AG09309 (cell line): ENCODE results near the gene GPR21.

ENCODE experiments used
- DNase-seq: peaks from one replicate; pipeline ENCODE4 v3.0.0-alpha.2; 2010; ENCODE audit warnings: low read depth
- H3K4me3 ChIP-seq: 2 replicates; pipeline ENCODE4 v1.5.1; 2011; ENCODE audit warnings: mild to moderate bottlenecking, low read depth, low read length, moderate library complexity; ENCODE audit not compliant: control insufficient read depth
- CTCF ChIP-seq: IDR thresholded peaks from 2 replicates; pipeline ENCODE4 v1.5.1; 2011; ENCODE audit warnings: mild to moderate bottlenecking, low read depth, low read length, inconsistent platforms; ENCODE audit not compliant: insufficient read depth, control insufficient read depth; ENCODE audit errors: missing control alignments

Gene GPR21

GRCh38 chr9:123035791-123036190 lies 2.3 kb downstream of the GPR21 start:
- no peak for TF ChIP-seq CTCF
- no peak for DNase-seq
- no peak overlapping the region for H3K4me3 ChIP-seq

GRCh38 chr9:123036893-123037545 lies 3.6 kb downstream of the GPR21 start:
- DNase-seq = no peak
- no peak overlapping the region for H3K4me3 ChIP-seq
- TF ChIP-seq CTCF = no peak

- TF ChIP-seq CTCF = no peak
- no peak for DNase-seq
- H3K4me3 ChIP-seq = no peak overlapping the region
Measured at GRCh38 chr9:123039617-123040219, 6.3 kb downstream of the GPR21 start.

GRCh38 chr9:123040801-123041200 lies 7.3 kb downstream of the GPR21 start:
- no peak for DNase-seq
- H3K4me3 ChIP-seq = no peak overlapping the region
- TF ChIP-seq CTCF = no peak

GRCh38 chr9:123041489-123041888 lies 8.0 kb downstream of the GPR21 start:
- no peak for TF ChIP-seq CTCF
- H3K4me3 ChIP-seq = no peak overlapping the region
- no peak for DNase-seq

- TF ChIP-seq CTCF = no peak
- H3K4me3 ChIP-seq = no peak overlapping the region
- no peak for DNase-seq
Measured at GRCh38 chr9:123043081-123043939, 9.8 kb downstream of the GPR21 start.
